HL-60 (cell line): ENCODE data around the gene PRCD.

ENCODE experiments used
- DNase-seq, 2 experiments: peaks; one replicate each; pipeline ENCODE4 v3.0.0-alpha.2; 2010 to 2020; ENCODE audit warnings: low read depth in 1 of 2, low spot score in 1 of 2
- H3K27ac ChIP-seq: fragments of 250-450 bp; sonication (Bioruptor Pico); replicated peaks from 2 replicates; pipeline ENCODE4 v1.5.1; 2020; ENCODE audit warnings: mild to moderate bottlenecking, moderate library complexity
- H3K27me3 ChIP-seq: fragments of 250-450 bp; sonication (Bioruptor Pico); 2 replicates; pipeline ENCODE4 v1.5.1; 2021; ENCODE audit warnings: mild to moderate bottlenecking, moderate library complexity; ENCODE audit not compliant: insufficient read depth, poor library complexity, severe bottlenecking
- H3K4me3 ChIP-seq: replicated peaks from 2 replicates; pipeline ENCODE4 v1.5.1; 2011; ENCODE audit warnings: mild to moderate bottlenecking, control low read depth, low read length; ENCODE audit not compliant: insufficient read depth
- GABPA ChIP-seq: IDR thresholded peaks from 2 replicates; pipeline ENCODE4 v1.6.1; 2012; ENCODE audit warnings: low read depth
- POLR2AphosphoS5 ChIP-seq: IDR thresholded peaks from 2 replicates; pipeline ENCODE4 v1.6.1; 2012; ENCODE audit warnings: low read depth
- SPI1 ChIP-seq: IDR thresholded peaks from 2 replicates; pipeline ENCODE4 v1.6.1; 2012; ENCODE audit warnings: low read depth, mild to moderate bottlenecking, borderline replicate concordance
- TF ChIP-seq, protein P1 (sequence below): IDR thresholded peaks from 2 replicates; pipeline ENCODE4 v1.6.1; 2012; ENCODE audit warnings: low read depth; ENCODE audit not compliant: insufficient replicate concordance
- TF ChIP-seq, protein P2 (sequence below): IDR thresholded peaks from one replicate; pipeline ENCODE4 v1.5.1; 2011; ENCODE audit warnings: low read length, control low read depth, inconsistent platforms; ENCODE audit not compliant: insufficient read depth

The PRCD gene

DNA sequence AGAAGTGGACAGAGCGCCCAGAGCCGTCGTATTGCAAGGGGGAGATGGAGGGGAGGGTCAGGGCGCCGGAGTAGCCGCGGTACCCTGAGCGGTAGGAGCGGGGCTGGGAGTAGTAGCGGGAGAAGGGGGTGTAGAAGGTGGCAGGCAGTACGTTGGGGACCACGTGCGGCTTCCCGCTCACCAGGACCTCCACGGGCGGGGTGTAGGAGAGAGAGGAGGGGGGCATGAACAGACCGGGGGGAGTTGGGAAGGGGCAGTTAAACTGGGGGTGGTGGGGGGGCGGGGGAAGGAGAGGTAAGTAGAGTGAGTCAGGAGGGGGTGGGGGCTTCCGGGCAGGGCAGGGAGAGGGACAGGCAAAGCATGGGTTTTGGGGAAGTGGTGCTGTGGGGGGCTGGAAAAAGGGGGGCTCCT lies 29.0 kb downstream of the PRCD start:
- DNase-seq: no peak
- Histone ChIP-seq H3K4me3 (no peak overlapping the region), H3K27ac (no peak overlapping the region), H3K27me3 (no peaks in the 10 kb centered on the region)
- TF ChIP-seq POLR2AphosphoS5 (no peak), GABPA (no peak), SPI1 (no peak)
- TF ChIP-seq, protein P1, sequence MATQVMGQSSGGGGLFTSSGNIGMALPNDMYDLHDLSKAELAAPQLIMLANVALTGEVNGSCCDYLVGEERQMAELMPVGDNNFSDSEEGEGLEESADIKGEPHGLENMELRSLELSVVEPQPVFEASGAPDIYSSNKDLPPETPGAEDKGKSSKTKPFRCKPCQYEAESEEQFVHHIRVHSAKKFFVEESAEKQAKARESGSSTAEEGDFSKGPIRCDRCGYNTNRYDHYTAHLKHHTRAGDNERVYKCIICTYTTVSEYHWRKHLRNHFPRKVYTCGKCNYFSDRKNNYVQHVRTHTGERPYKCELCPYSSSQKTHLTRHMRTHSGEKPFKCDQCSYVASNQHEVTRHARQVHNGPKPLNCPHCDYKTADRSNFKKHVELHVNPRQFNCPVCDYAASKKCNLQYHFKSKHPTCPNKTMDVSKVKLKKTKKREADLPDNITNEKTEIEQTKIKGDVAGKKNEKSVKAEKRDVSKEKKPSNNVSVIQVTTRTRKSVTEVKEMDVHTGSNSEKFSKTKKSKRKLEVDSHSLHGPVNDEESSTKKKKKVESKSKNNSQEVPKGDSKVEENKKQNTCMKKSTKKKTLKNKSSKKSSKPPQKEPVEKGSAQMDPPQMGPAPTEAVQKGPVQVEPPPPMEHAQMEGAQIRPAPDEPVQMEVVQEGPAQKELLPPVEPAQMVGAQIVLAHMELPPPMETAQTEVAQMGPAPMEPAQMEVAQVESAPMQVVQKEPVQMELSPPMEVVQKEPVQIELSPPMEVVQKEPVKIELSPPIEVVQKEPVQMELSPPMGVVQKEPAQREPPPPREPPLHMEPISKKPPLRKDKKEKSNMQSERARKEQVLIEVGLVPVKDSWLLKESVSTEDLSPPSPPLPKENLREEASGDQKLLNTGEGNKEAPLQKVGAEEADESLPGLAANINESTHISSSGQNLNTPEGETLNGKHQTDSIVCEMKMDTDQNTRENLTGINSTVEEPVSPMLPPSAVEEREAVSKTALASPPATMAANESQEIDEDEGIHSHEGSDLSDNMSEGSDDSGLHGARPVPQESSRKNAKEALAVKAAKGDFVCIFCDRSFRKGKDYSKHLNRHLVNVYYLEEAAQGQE: no peak
- TF ChIP-seq, protein P2, sequence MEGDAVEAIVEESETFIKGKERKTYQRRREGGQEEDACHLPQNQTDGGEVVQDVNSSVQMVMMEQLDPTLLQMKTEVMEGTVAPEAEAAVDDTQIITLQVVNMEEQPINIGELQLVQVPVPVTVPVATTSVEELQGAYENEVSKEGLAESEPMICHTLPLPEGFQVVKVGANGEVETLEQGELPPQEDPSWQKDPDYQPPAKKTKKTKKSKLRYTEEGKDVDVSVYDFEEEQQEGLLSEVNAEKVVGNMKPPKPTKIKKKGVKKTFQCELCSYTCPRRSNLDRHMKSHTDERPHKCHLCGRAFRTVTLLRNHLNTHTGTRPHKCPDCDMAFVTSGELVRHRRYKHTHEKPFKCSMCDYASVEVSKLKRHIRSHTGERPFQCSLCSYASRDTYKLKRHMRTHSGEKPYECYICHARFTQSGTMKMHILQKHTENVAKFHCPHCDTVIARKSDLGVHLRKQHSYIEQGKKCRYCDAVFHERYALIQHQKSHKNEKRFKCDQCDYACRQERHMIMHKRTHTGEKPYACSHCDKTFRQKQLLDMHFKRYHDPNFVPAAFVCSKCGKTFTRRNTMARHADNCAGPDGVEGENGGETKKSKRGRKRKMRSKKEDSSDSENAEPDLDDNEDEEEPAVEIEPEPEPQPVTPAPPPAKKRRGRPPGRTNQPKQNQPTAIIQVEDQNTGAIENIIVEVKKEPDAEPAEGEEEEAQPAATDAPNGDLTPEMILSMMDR: no peak

DNA sequence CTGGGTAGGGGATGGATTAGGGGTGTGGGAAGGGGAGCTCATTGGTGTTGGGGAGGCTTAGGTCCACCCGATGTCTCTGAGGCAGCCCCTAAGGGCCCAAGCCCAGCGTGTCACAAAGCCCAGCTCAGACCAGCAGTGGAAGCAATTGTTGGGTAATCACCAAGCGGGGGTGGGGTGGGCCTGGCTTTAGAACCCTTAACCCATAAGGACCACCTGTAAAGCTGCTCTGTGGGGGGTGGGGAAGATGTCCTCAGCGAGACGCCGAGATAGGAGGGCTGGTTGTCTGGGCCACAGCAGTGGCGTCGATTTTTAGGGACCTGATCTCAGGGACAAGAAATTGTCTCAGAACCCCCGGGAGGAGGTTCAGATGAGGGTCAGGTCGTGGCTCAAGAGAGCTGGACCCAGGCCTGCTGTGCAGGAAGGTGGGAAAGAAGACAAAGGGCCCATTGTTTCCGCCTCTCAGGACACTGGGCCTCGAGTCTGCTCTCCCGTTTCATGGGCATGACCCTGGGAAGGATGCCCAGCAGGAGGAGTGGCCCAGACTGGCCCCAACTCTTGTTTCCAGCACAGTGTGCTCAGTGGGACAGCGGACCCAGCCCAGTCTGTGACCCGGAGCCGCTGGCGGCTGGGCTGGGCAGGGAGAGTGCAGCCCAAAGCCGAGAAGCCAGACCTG lies 29.9 kb downstream of the PRCD start:
- H3K27me3 ChIP-seq: no peaks in the 10 kb centered on the region
- DNase-seq: no peak
- no peak overlapping the region for H3K27ac ChIP-seq
- no peak for TF ChIP-seq SPI1
- TF ChIP-seq POLR2AphosphoS5: no peak
- H3K4me3 ChIP-seq: no peak overlapping the region

DNA sequence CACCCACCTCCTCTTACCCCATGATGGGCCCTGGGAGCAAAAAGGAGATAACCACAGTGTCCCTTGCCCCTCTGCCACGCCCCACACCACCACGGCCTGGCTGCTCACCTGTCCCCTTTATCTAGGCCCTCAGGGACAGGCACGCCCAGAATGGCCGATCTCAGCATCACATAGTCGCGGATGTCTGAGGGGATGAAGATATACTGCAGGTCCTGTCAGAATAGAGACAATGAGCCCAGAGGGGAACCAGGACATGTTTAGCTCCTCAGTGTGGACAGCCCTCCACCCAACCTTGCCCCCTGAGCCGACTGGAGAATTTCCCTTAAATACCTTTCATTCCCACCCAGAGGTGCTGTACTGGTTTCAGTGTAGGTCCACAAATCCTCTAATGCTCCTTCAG lies 30.6 kb downstream of the PRCD start:
- Histone ChIP-seq H3K4me3 (no peak overlapping the region), H3K27me3 (no peaks in the 10 kb centered on the region), H3K27ac (no peak overlapping the region)
- DNase-seq: no peak
- no peak for TF ChIP-seq SPI1
- TF ChIP-seq, protein P1: no peak
- no peak for TF ChIP-seq GABPA
- TF ChIP-seq, protein P2: no peak
- TF ChIP-seq POLR2AphosphoS5: no peak

DNA sequence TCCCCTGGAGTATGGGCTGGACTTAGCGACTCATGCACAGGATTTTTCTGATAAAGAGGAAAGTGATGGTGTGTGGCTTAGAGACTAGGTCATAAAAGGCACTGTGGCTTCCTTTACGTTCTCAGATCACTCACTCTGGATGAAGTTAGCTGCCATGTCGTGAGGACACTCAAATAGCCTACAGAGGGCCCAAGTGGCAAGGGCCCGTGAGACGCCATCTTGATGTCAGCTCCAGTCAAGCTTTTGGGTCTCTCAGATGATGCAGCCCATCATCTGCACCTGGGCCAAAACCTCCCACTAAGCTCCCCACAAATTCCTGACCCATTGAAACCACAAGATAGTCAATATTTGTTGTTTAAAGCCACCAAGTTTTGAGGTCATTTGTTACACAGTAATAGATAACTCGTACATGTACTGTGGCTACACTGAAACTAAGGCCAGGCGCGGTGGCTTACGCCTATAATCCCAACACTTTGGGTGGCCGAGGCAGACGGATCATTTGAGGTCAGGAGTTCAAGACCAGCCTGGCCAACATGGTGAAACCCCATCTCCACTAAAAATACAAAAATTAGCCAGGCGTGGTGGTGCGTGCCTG lies 31.1 kb downstream of the PRCD start:
- no peak for DNase-seq

More for the DNA sequence above, 31.1 kb downstream of the PRCD start:
- H3K27ac ChIP-seq: no peak overlapping the region
- no peak overlapping the region for H3K4me3 ChIP-seq
- TF ChIP-seq, protein P2: no peak
- TF ChIP-seq GABPA (no peak), POLR2AphosphoS5 (no peak), SPI1 (no peak)
- TF ChIP-seq, protein P1: no peak
- no peaks in the 10 kb centered on the region for H3K27me3 ChIP-seq
